Measurements from ENCODE around the gene RNF220. TPM values are rescaled to one million over a fixed set of nuclear protein-coding genes. Genes with fewer than 3 reads are reported as not detected.

The RNF220 gene
- total RNA-seq, 1 experiment from 2014 or later: 68.7 TPM

GRCh38 chr1:44596511-44596910, 191.5 kb downstream of the RNF220 start:
- no TSS peak for BruUV-seq (replicated peaks)

GRCh38 chr1:44598167-44598566, 193.1 kb downstream of the RNF220 start:
- Mint-ChIP-seq H3K4me3 (ENCODE audit: low read depth, unreplicated experiment) (no peak overlapping the region), H3K27ac (ENCODE audit: unreplicated experiment) (no peak overlapping the region), H3K27me3 (ENCODE audit: unreplicated experiment) (no peaks in the 10 kb centered on the region), H3K36me3 (ENCODE audit: insufficient read depth, unreplicated experiment) (no peaks in the 10 kb centered on the region), H3K4me1 (ENCODE audit: low read depth, unreplicated experiment) (no peaks in the 10 kb centered on the region), H3K9me3 (ENCODE audit: low read depth, unreplicated experiment) (no peaks in the 10 kb centered on the region)
- no peak for DNase-seq
- intact Hi-C loops (cut with micrococcal nuclease; ENCODE audit: unreplicated experiment): no loop called here
- TF ChIP-seq CTCF (IDR thresholded peaks at IDR 0.05; ENCODE audit: unreplicated experiment): no peak
- CTCF ChIA-PET: no interaction called here
- no TSS peak for BruUV-seq (replicated peaks)

More at GRCh38 chr1:44596511-44596910, 191.5 kb downstream of the RNF220 start:
- no peaks in the 10 kb centered on the region for H3K9me3 Mint-ChIP-seq (ENCODE audit: low read depth, unreplicated experiment)
- no peak overlapping the region for H3K4me3 Mint-ChIP-seq (ENCODE audit: low read depth, unreplicated experiment)
- CTCF ChIA-PET: no interaction called here
- H3K36me3 Mint-ChIP-seq (ENCODE audit: insufficient read depth, unreplicated experiment): no peaks in the 10 kb centered on the region
- TF ChIP-seq CTCF (IDR thresholded peaks at IDR 0.05; ENCODE audit: unreplicated experiment): no peak
- no peak overlapping the region for H3K27ac Mint-ChIP-seq (ENCODE audit: unreplicated experiment)
- peaks cover 11% of the 10 kb centered on the region for H3K27me3 Mint-ChIP-seq (ENCODE audit: unreplicated experiment)
- DNase-seq: no peak
- no peaks in the 10 kb centered on the region for H3K4me1 Mint-ChIP-seq (ENCODE audit: low read depth, unreplicated experiment)
- intact Hi-C loops (cut with micrococcal nuclease; ENCODE audit: unreplicated experiment): no loop called here

- no peak overlapping the region for H3K4me3 Mint-ChIP-seq (ENCODE audit: low read depth, unreplicated experiment)
Measured at GRCh38 chr1:44602634-44603628, 197.9 kb downstream of the RNF220 start.

DNA sequence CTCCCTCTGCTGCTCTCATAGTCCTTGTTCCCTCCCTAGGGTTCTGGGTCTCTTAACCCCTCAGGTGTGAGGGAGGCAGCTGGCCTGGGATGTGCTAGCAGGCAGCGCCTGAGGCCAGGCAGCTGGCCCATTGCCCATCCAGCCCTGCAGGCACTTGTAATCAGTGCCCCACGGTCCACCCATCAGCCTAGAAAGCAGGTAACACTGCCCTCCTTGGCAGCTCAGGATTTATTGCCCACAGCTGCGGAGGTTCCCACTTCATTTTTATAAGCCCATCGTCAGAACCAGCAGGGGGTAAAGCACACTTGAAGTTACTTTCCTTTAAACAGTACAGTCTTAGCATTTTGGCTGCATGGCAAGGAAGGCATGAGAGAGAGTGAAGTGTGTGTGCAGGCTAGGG, 198.7 kb downstream of the RNF220 start:
- H3K4me3 Mint-ChIP-seq (ENCODE audit: low read depth, unreplicated experiment): no peak overlapping the region
- H3K9me3 Mint-ChIP-seq (ENCODE audit: low read depth, unreplicated experiment): no peaks in the 10 kb centered on the region
- CTCF ChIA-PET: no interaction called here
- BruUV-seq (replicated peaks): no TSS peak
- H3K4me1 Mint-ChIP-seq (ENCODE audit: low read depth, unreplicated experiment): no peaks in the 10 kb centered on the region
- H3K36me3 Mint-ChIP-seq (ENCODE audit: insufficient read depth, unreplicated experiment): no peaks in the 10 kb centered on the region
- TF ChIP-seq CTCF (IDR thresholded peaks at IDR 0.05; ENCODE audit: unreplicated experiment): no peak
- H3K27me3 Mint-ChIP-seq (ENCODE audit: unreplicated experiment): peaks cover 32% of the 10 kb centered on the region
- H3K27ac Mint-ChIP-seq (ENCODE audit: unreplicated experiment): no peak overlapping the region
- intact Hi-C loops (cut with micrococcal nuclease; ENCODE audit: unreplicated experiment): no loop called here
- no peak for DNase-seq

More at GRCh38 chr1:44602634-44603628, 197.9 kb downstream of the RNF220 start:
- no TSS peak for BruUV-seq (replicated peaks)
- Mint-ChIP-seq H3K9me3 (ENCODE audit: low read depth, unreplicated experiment) (no peaks in the 10 kb centered on the region), H3K27me3 (ENCODE audit: unreplicated experiment) (peaks cover 24% of the 10 kb centered on the region), H3K4me1 (ENCODE audit: low read depth, unreplicated experiment) (no peaks in the 10 kb centered on the region), H3K36me3 (ENCODE audit: insufficient read depth, unreplicated experiment) (no peaks in the 10 kb centered on the region), H3K27ac (ENCODE audit: unreplicated experiment) (no peak overlapping the region)
- no peak for DNase-seq
- intact Hi-C loops (cut with micrococcal nuclease; ENCODE audit: unreplicated experiment): no loop called here
- CTCF ChIA-PET: no interaction called here
- no peak for TF ChIP-seq CTCF (IDR thresholded peaks at IDR 0.05; ENCODE audit: unreplicated experiment)
